NCI-H1930 (cell line): ENCODE data around the gene PRKCD.

Experiments used
- DNase-seq, 2 experiments: peaks; one replicate each; lab custom pipeline; 2025; lab: John Stamatoyannopoulos, UW

PRKCD gene

GRCh38 chr3:53155760-53156159 is 5.2 kb upstream of the PRKCD start:
- DNase-seq = no peak

DNA sequence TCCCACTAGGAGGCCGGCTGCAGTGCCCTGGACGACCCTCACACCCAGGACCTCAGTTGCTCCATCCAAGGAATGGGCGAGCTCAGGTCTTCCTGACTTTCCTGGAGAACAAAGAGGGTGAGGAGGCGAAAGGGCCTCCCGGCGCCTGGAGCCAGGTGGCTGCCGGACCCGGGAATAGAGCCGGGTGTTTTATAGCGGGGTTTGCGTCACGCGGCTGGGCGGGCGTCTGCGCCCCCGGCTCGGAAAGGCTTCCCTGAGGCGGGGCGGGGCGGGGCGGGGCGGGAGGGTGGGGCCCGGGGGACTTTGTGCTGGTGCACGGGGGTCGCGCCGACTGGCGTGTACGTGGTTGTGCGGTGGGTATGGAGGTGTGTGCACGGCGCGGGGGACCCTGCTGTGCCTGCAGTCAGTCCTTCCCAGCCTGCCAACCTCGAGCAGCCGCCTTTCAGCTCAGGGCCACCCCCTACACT is 4.6 kb upstream of the PRKCD start:
- DNase-seq = no peak

- DNase-seq = no peak
These were observed 2.9 kb upstream of the PRKCD start for GRCh38 chr3:53157974-53158580.

GRCh38 chr3:53158765-53159155 is 2.2 kb upstream of the PRKCD start:
- no peak for DNase-seq

GRCh38 chr3:53159156-53160060 is 1.6 kb upstream of the PRKCD start:
- DNase-seq = no peak

DNA sequence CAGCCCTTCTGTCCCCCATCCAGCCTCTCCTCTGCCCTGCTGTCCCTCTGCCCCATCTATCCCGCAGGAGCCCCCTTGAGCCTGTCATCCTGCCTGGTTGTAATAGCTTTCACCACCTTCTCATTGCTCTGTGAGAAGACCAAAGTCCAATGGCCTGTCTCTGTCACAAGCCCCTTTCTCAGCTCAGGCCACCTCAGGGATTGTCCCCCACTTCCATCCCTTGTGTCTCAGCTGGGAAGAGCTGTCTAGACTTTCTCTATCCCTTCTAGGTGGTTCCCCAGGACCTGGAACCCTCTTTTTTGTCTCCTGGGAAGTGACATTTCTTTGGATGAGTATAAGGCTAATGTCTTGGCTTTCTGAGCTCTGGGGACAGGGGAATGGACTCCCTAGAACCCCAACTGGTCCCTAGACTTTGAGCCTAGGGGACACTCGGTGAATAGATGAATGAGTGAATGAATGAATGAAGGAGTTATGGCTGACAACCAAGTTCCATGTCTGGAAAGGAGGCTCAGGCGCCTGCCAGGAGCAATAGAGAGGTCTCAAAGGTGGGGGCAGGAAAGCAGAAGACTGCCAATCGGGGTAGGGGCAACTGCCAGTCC is 849 bp upstream of the PRKCD start:
- no peak for DNase-seq

GRCh38 chr3:53161450-53161819 is 426 bp downstream of the PRKCD start:
- DNase-seq = no peak

- DNase-seq = no peak
These were observed 1.0 kb downstream of the PRKCD start for GRCh38 chr3:53161820-53162671.

DNA sequence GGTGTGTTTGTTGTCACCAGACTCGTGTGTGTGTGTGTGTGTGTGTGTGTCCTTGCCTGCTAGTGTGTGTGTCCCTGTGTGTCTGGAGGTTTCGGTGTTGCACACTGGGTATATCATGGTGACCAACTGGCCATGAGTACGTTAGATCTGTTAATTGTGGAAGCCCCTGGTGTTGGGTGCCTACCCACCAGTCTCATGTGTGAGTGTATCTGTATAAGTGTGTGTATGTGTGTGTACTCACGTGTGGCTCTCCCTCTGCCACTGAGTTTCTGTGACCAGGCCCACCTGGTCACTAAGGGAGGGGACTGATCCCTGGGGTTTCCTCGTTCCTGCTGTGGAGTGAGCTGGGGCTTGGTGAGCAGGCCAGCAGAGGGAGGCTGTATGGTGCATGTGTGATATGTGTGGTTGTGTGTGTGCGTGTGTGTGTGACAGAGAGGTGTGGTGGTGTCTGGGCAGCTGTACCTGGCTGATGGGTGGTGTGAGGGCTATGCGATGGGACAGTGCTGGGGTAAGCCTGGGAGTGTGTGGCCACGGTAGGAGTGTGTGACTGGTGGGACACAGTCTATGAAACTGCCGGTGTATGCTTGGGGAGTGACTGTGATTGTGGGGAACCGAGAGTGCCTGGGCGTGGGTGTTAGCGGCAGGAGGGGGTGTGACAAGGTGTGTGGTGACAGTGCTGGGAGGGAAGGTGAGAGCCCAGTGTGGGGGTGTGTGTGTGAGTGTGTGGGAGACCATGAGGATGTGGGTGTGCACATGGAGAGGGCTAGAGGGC is 1.8 kb downstream of the PRKCD start:
- no peak for DNase-seq

DNA sequence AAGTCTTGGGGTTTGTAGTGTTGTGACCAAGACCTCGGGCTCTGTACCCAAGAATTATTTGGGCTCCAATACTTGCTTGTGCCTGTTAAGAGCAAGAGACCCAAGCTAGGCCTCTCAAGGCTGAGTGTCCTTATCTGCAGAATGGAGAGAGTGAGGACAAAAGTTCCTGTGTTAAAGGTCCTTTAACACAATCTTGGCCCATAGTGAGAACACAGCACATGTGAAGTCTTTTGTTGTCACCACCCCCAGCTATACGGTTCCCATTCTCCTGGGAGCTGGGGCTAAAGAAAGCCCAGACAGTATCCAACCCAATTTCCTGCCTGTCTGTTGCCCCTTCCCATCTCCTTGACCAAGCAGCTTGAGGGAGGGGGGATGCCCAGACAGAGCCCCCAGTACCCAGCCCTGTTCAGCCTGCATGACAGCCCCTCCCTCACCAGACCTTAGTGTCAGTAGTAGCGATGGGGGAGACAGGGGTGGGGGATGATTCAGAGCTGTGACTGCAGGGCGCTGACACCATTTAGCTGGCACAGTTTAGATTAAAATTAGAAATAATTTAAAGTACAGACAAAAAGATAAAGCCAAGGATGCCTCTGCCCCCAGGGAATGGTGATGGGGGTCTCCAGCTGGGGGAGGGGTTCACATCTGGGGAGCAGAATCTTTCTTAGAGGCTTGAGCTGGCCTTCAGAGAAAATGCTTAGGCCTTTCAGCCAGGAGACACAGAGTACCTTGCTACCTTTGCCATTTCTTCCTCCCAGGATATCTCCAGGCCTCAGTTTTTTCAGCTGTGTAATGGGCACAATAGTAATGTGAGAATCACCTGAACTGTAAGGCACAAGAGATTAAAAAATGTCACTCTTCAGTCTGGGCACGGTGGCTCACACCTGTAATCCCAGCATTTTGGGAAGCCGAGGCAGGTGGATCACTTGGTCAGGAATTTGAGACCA is 2.7 kb downstream of the PRKCD start:
- no peak for DNase-seq

DNA sequence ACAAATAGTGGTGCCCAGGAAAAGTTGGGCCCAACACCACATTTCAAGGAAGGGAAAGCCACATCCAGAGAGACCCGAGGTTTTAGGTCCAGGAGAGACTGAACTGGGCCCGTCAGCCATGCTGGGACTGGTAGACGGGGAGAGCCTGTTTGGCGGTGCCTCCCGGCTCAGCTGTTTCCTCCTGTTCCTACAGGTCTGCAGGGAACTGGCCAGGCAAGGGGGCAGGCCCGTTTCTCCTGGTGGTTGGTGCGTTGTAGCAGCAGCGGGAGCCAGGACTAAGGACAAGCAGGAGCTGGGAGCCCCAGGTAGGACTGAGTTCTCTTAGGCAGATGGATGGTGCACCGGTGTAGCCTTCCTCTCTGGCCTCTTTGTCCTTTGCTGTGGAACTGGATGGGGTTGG is 3.9 kb downstream of the PRKCD start:
- DNase-seq = no peak

GRCh38 chr3:53166206-53166605 is 5.2 kb downstream of the PRKCD start:
- no peak for DNase-seq

DNA sequence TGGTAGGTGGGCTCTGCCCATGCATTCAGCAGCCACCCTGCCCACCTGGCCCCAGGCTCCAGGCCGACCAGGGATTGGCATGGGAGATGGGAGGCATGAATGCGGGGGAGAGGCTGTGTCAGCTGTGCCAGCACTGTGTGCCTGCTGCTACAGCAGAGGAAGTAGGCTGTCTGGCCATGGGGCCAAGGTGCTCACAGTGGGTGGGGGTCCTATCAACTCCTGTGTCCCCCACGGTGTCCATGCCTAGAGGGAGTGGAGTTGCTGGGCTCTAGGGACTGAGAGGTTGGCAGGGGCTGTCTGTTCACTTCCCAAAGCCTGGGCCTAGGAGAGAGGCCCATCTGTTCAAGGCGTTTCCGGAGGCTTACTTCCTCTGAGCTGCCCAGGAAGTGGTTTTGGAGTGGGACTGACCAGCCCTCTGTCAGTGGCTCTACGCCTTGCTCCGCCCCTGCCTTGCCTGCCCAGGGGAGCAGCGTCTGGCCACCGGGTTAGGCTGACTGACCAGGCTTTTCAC is 5.8 kb downstream of the PRKCD start:
- no peak for DNase-seq

- no peak for DNase-seq
These were observed 6.6 kb downstream of the PRKCD start for GRCh38 chr3:53167418-53168174.

GRCh38 chr3:53168175-53168923 is 7.3 kb downstream of the PRKCD start:
- no peak for DNase-seq

DNA sequence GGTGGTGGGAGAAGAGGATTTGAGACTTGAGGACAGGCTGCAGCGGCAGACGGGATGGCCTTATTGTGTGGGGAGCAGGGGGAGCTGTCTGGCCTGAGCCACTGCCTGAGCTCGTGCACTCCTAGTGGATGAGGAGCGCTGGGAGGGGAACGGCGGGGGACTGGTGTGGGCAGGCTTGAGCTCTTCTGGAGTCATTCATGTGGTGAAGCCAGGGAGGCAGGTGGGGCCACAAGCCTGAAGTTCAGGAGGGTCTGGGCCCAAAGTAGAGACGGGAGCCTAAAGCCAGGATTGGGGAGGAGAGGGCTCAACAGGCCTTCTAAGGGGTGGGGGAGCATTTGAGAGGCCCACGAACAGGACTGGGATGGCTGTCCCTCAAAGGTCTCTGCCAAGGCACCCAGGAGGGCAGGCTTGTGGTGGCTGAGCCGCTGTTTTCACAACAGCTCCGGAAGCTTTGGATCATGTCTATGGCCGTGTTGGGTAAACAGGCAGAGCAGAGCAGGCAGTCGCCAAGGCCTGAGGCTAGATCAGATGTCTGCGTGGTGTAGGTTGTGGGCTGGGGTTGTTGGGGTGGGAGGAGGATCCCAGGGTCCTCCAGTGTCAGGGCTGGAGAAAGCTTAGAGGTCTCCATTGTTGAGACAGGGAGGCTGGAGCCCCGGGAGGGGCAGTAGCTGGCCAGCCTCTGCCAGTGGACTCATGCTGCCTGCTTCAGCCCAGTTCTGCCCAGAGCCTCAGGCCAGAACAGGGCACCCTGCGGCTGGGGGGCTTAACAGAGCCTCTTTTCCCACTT is 8.2 kb downstream of the PRKCD start:
- no peak for DNase-seq

DNA sequence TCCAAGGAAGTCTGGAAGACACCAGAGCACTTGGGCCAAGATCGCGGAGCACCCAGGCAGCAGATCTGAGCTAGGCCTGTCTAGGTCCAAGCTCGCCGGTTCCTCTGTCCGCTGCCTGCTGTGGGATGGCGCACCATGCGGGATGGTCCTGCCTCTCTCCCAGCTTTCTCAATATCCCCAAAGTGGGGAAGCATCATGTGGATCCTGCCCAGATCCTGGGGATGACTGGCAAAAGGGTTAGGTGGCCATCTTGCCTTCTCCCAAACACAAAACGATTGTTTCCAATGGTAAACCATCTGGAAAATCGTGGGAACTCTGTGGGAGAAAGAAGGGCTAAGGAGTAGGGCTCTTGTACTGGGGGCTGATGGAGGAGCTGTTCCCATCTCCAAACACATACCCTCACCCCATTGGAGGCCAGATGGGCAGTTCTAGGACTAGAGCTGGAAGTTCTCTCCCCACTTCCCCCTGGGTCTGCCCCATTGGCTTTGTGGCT is 8.9 kb downstream of the PRKCD start:
- DNase-seq = no peak
